ENCODE data around the gene SLC35F6. TPM values are rescaled to one million over a fixed set of nuclear protein-coding genes. Genes with fewer than 3 reads are reported as not detected.
A peak's percentile ranks its signal among the peaks of the same experiment; 100 is the strongest.

Gene SLC35F6
- total and polyA plus RNA-seq, 2 donors (not counting 1 experiment from before 2014, with no cell fraction given): 35.2 to 61.4 TPM

- H3K9ac ChIP-seq (ENCODE audit: insufficient read depth, low read length): no peak overlapping the region
- DNase-seq (ENCODE audit: low read depth in 2 of 2): peak; percentile 81 to 88
Measured at GRCh38 chr2:26720322-26721114, 43.6 kb upstream of the SLC35F6 start.

GRCh38 chr2:26721115-26722032 is 42.7 kb upstream of the SLC35F6 start:
- DNase-seq (ENCODE audit: low read depth in 2 of 2): no peak
- no peak overlapping the region for H3K27ac ChIP-seq (ENCODE audit: insufficient read depth, low read length)
- H3K4me3 ChIP-seq (replicated peaks in 1 of 4; ENCODE audit: control extremely low read depth in 1 of 4, insufficient read depth in 1 of 4, low read depth in 3 of 4, low read length in 4 of 4): no peak overlapping the region
- TF ChIP-seq EZH2 (IDR thresholded peaks at IDR 0.05; ENCODE audit: low read length, missing control alignments) (no peak), CTCF (conservative IDR thresholded peaks at IDR 0.05 in 1 of 2, IDR thresholded peaks at IDR 0.05 in 1 of 2; ENCODE audit: low read depth in 1 of 2, low read length in 2 of 2) (no peak)
- H3K4me2 ChIP-seq (ENCODE audit: extremely low read depth, insufficient read depth, low read length): peak overlapping the region; percentile 49
- H4K20me1 ChIP-seq (ENCODE audit: control insufficient read depth, extremely low read depth, insufficient read depth, low read length): no peaks in the 10 kb centered on the region
- no peaks in the 10 kb centered on the region for H3K79me2 ChIP-seq (ENCODE audit: control insufficient read depth, insufficient read depth, low read length)
- H3K36me3 ChIP-seq (ENCODE audit: control insufficient read depth, insufficient read depth, low read length): no peaks in the 10 kb centered on the region
- H3K9me3 ChIP-seq (ENCODE audit: control insufficient read depth, insufficient read depth, low read depth, low read length): no peaks in the 10 kb centered on the region
- peaks cover 30% of the 10 kb centered on the region for H3K4me1 ChIP-seq (ENCODE audit: control insufficient read depth, extremely low read depth, insufficient read depth, low read length)
- no peaks in the 10 kb centered on the region for H3K27me3 ChIP-seq (ENCODE audit: control insufficient read depth, insufficient read depth, low read length)
- no peak overlapping the region for H2AFZ ChIP-seq (ENCODE audit: low read length)
- no peak overlapping the region for H3K9ac ChIP-seq (ENCODE audit: insufficient read depth, low read length)

More at GRCh38 chr2:26720322-26721114, 43.6 kb upstream of the SLC35F6 start:
- Histone ChIP-seq H4K20me1 (ENCODE audit: control insufficient read depth, extremely low read depth, insufficient read depth, low read length) (no peaks in the 10 kb centered on the region), H2AFZ (ENCODE audit: low read length) (no peak overlapping the region), H3K36me3 (ENCODE audit: control insufficient read depth, insufficient read depth, low read length) (no peaks in the 10 kb centered on the region), H3K27me3 (ENCODE audit: control insufficient read depth, insufficient read depth, low read length) (no peaks in the 10 kb centered on the region), H3K79me2 (ENCODE audit: control insufficient read depth, insufficient read depth, low read length) (no peaks in the 10 kb centered on the region), H3K9me3 (ENCODE audit: control insufficient read depth, insufficient read depth, low read depth, low read length) (no peaks in the 10 kb centered on the region), H3K27ac (ENCODE audit: insufficient read depth, low read length) (no peak overlapping the region), H3K4me3 (replicated peaks in 1 of 4; ENCODE audit: control extremely low read depth in 1 of 4, insufficient read depth in 1 of 4, low read depth in 3 of 4, low read length in 4 of 4) (no peak overlapping the region), H3K4me1 (ENCODE audit: control insufficient read depth, extremely low read depth, insufficient read depth, low read length) (peaks cover 28% of the 10 kb centered on the region), H3K4me2 (ENCODE audit: extremely low read depth, insufficient read depth, low read length) (peak overlapping the region; percentile 49)
- no peak for TF ChIP-seq EZH2 (IDR thresholded peaks at IDR 0.05; ENCODE audit: low read length, missing control alignments)
- no peak for TF ChIP-seq CTCF (conservative IDR thresholded peaks at IDR 0.05 in 1 of 2, IDR thresholded peaks at IDR 0.05 in 1 of 2; ENCODE audit: low read depth in 1 of 2, low read length in 2 of 2)

- H3K4me2 ChIP-seq (ENCODE audit: extremely low read depth, insufficient read depth, low read length): no peak overlapping the region
- H3K79me2 ChIP-seq (ENCODE audit: control insufficient read depth, insufficient read depth, low read length): no peaks in the 10 kb centered on the region
- no peak overlapping the region for H2AFZ ChIP-seq (ENCODE audit: low read length)
- H3K27ac ChIP-seq (ENCODE audit: insufficient read depth, low read length): no peak overlapping the region
- H3K9me3 ChIP-seq (ENCODE audit: control insufficient read depth, insufficient read depth, low read depth, low read length): no peaks in the 10 kb centered on the region
- H4K20me1 ChIP-seq (ENCODE audit: control insufficient read depth, extremely low read depth, insufficient read depth, low read length): no peaks in the 10 kb centered on the region
- H3K4me3 ChIP-seq (replicated peaks in 1 of 4; ENCODE audit: control extremely low read depth in 1 of 4, insufficient read depth in 1 of 4, low read depth in 3 of 4, low read length in 4 of 4): no peak overlapping the region
- no peak overlapping the region for H3K9ac ChIP-seq (ENCODE audit: insufficient read depth, low read length)
- H3K27me3 ChIP-seq (ENCODE audit: control insufficient read depth, insufficient read depth, low read length): no peaks in the 10 kb centered on the region
- H3K36me3 ChIP-seq (ENCODE audit: control insufficient read depth, insufficient read depth, low read length): no peaks in the 10 kb centered on the region
- peaks cover 30% of the 10 kb centered on the region for H3K4me1 ChIP-seq (ENCODE audit: control insufficient read depth, extremely low read depth, insufficient read depth, low read length)
- DNase-seq (ENCODE audit: low read depth in 2 of 2): no peak
- TF ChIP-seq CTCF (conservative IDR thresholded peaks at IDR 0.05 in 1 of 2, IDR thresholded peaks at IDR 0.05 in 1 of 2; ENCODE audit: low read depth in 1 of 2, low read length in 2 of 2): no peak
- no peak for TF ChIP-seq EZH2 (IDR thresholded peaks at IDR 0.05; ENCODE audit: low read length, missing control alignments)
Measured at GRCh38 chr2:26722328-26722727, 41.8 kb upstream of the SLC35F6 start.

Measured in fibroblast of lung (primary cell).